Activated T-helper 1 cell treated with anti-CD3 and anti-CD28 coated beads, Interleukin-2, amount 50 U/mL, for 16 hours (primary cell): ENCODE data around the gene STK10.
"Not testable (repeated sequence)": the region's sequence is repeated elsewhere in the genome, so short reads cannot be mapped to it uniquely, and the experiment has no call there.

Experiments
- DNase-seq, 2 donors: peaks; one replicate each; pipeline ENCODE4 v3.0.0-alpha.2; 2020; ENCODE audit warnings: low read depth in 1 of 2, low spot score in 1 of 2

Gene STK10

GRCh38 chr5:172188033-172188892 lies at the start of gene STK10:
TSS of gene STK10 (minus strand) at chr5:172188224. CDS start at chr5:172188042, 182 bp downstream.
- peak; percentile 73 to 86 for DNase-seq

GRCh38 chr5:172235827-172236736 lies 48.1 kb upstream of the STK10 start:
- DNase-seq, result no peak

- DNase-seq, result no peak
Measured at GRCh38 chr5:172235132-172235780, 47.2 kb upstream of the STK10 start.

- no peak for DNase-seq
Measured at GRCh38 chr5:172234031-172234430, 46.0 kb upstream of the STK10 start.

GRCh38 chr5:172229904-172230303 lies 41.9 kb upstream of the STK10 start:
- DNase-seq, result no peak

GRCh38 chr5:172224996-172225395 lies 37.0 kb upstream of the STK10 start:
- DNase-seq, result no peak

GRCh38 chr5:172223901-172224873 lies 36.2 kb upstream of the STK10 start:
- peak in 1 of 2 donors; percentile 18 for DNase-seq

- DNase-seq, result no peak
Measured at GRCh38 chr5:172219296-172219695, 31.3 kb upstream of the STK10 start.

GRCh38 chr5:172216345-172216744 lies 28.3 kb upstream of the STK10 start:
- DNase-seq, result no peak

GRCh38 chr5:172213126-172213525 lies 25.1 kb upstream of the STK10 start:
- DNase-seq, result no peak

- DNase-seq, result no peak
Measured at GRCh38 chr5:172211676-172212075, 23.7 kb upstream of the STK10 start.

- no peak for DNase-seq
Measured at GRCh38 chr5:172209714-172210113, 21.7 kb upstream of the STK10 start.

GRCh38 chr5:172207511-172207910 lies 19.5 kb upstream of the STK10 start:
- DNase-seq, result no peak

- not testable (repeated sequence) for DNase-seq
Measured at GRCh38 chr5:172205984-172206383, 18.0 kb upstream of the STK10 start.

- DNase-seq, result no peak
Measured at GRCh38 chr5:172200476-172200875, 12.5 kb upstream of the STK10 start.

GRCh38 chr5:172199446-172199845 lies 11.4 kb upstream of the STK10 start:
- no peak for DNase-seq

GRCh38 chr5:172197775-172198174 lies 9.8 kb upstream of the STK10 start:
- DNase-seq, result not testable (repeated sequence)

- DNase-seq, result no peak
Measured at GRCh38 chr5:172194985-172195774, 7.2 kb upstream of the STK10 start.

- DNase-seq, result no peak
Measured at GRCh38 chr5:172193872-172194271, 5.8 kb upstream of the STK10 start, which contains the start of gene EFCAB9. TSS of gene EFCAB9 (plus strand) at chr5:172194172. CDS start at chr5:172194173, 1 bp downstream.
